Thymus (tissue), 11 donors: Measurements from ENCODE around the gene PTEN. TPM values are rescaled to one million over a fixed set of nuclear protein-coding genes. Genes with fewer than 3 reads are reported as not detected.

ENCODE experiments used
- DNase-seq, 9 donors: peaks; one replicate each; pipeline ENCODE4 v3.0.0-alpha.2; 2013; ENCODE audit warnings: low spot score in 9 of 9, low read depth in 6 of 9, missing footprints in 1 of 9
- H3K27ac ChIP-seq, 2 donors: one replicate each; pipeline ENCODE4 v1.5.1; 2013; ENCODE audit warnings: control low read depth in 1 of 2, low read depth in 1 of 2, low read length in 1 of 2, mild to moderate bottlenecking in 1 of 2, moderate library complexity in 1 of 2
- H3K27me3 ChIP-seq, 2 donors: one replicate each; pipeline ENCODE4 v1.5.1; 2013; ENCODE audit warnings: low read length in 1 of 2; ENCODE audit not compliant: control insufficient read depth in 2 of 2, insufficient read depth in 1 of 2
- H3K36me3 ChIP-seq, 2 donors: one replicate each; pipeline ENCODE4 v1.5.1; 2013; ENCODE audit warnings: low read length in 1 of 2, mild to moderate bottlenecking in 1 of 2, moderate library complexity in 1 of 2; ENCODE audit not compliant: control insufficient read depth in 2 of 2, insufficient read depth in 2 of 2
- H3K4me1 ChIP-seq, 2 donors: one replicate each; pipeline ENCODE4 v1.5.1; 2013; ENCODE audit warnings: low read length in 2 of 2; ENCODE audit not compliant: control insufficient read depth in 2 of 2, insufficient read depth in 2 of 2
- H3K4me3 ChIP-seq, 2 donors: one replicate each; pipeline ENCODE4 v1.5.1; 2013; ENCODE audit warnings: low read length in 2 of 2, control low read depth in 1 of 2, mild to moderate bottlenecking in 1 of 2
- H3K9me3 ChIP-seq, 2 donors: one replicate each; pipeline ENCODE4 v1.5.1; 2013; ENCODE audit warnings: low read length in 1 of 2, mild to moderate bottlenecking in 1 of 2; ENCODE audit not compliant: control insufficient read depth in 2 of 2, insufficient read depth in 1 of 2
- WGBS: extraction: QIAGEN DNeasy Blood & Tissue Kit; methylation state at CpG from one replicate; pipeline ENCODE4 v1.1.7; 2013; 5-methylcytosine and 5-hydroxymethylcytosine counted together
- polyA plus RNA-seq: library from polyadenylated mRNA; stranded (reverse); fragments of 200-250 nt; gene quantifications from one replicate; pipeline ENCODE4 v1.2.3, GENCODE V29; 2013
- total RNA-seq: library from RNA; stranded (reverse); fragments of 120-200 nt; gene quantifications from one replicate; pipeline ENCODE4 v1.2.4, GENCODE V29; 2013
- donor health status: healthy.

The PTEN gene
- total and polyA plus RNA-seq, 2 donors, result 70.9 to 171 TPM

- H3K27me3 ChIP-seq, result no peaks in the 10 kb centered on the region
- H3K27ac ChIP-seq, result no peak overlapping the region
- WGBS, result 98% methylated on average over 4 of the region's 4 CpGs
- DNase-seq, result no peak
- H3K4me3 ChIP-seq, result no peak overlapping the region
- no peaks in the 10 kb centered on the region for H3K4me1 ChIP-seq
- H3K9me3 ChIP-seq, result no peaks in the 10 kb centered on the region
- H3K36me3 ChIP-seq, result peaks cover 17 to 48% of the 10 kb centered on the region in 2 donors
Observed at GRCh38 chr10:87960230-87960629, 96.8 kb downstream of the PTEN start.

- 49% methylated on average over 2 of the region's 2 CpGs for WGBS
- Histone ChIP-seq H3K36me3 (peaks cover 13 to 51% of the 10 kb centered on the region in 2 donors), H3K9me3 (no peaks in the 10 kb centered on the region), H3K4me3 (no peak overlapping the region), H3K27ac (no peak overlapping the region), H3K4me1 (no peaks in the 10 kb centered on the region), H3K27me3 (no peaks in the 10 kb centered on the region)
- no peak for DNase-seq
Observed at GRCh38 chr10:87961314-87961713, 97.9 kb downstream of the PTEN start.

- no peak for DNase-seq
- H3K27ac ChIP-seq, result no peak overlapping the region
- H3K4me3 ChIP-seq, result no peak overlapping the region
- no peaks in the 10 kb centered on the region for H3K4me1 ChIP-seq
- peaks cover 4 to 39% of the 10 kb centered on the region in 2 donors for H3K36me3 ChIP-seq
- no peaks in the 10 kb centered on the region for H3K9me3 ChIP-seq
- WGBS, result 93% methylated on average over 2 of the region's 2 CpGs
- no peaks in the 10 kb centered on the region for H3K27me3 ChIP-seq
Observed at GRCh38 chr10:87966459-87966858, 103.0 kb downstream of the PTEN start.

- H3K27ac ChIP-seq, result no peak overlapping the region
- no peaks in the 10 kb centered on the region for H3K27me3 ChIP-seq
- no peak for DNase-seq
- H3K4me1 ChIP-seq, result no peaks in the 10 kb centered on the region
- no peaks in the 10 kb centered on the region for H3K36me3 ChIP-seq
- H3K9me3 ChIP-seq, result no peaks in the 10 kb centered on the region
- H3K4me3 ChIP-seq, result no peak overlapping the region
Observed at GRCh38 chr10:87973635-87974034, 110.2 kb downstream of the PTEN start.

GRCh38 chr10:87974130-87974529 lies 110.7 kb downstream of the PTEN start:
- no peaks in the 10 kb centered on the region for H3K27me3 ChIP-seq
- 98% methylated on average over 3 of the region's 3 CpGs for WGBS
- H3K4me1 ChIP-seq, result no peaks in the 10 kb centered on the region
- no peaks in the 10 kb centered on the region for H3K9me3 ChIP-seq
- no peak for DNase-seq
- H3K36me3 ChIP-seq, result no peaks in the 10 kb centered on the region
- no peak overlapping the region for H3K4me3 ChIP-seq
- H3K27ac ChIP-seq, result no peak overlapping the region

GRCh38 chr10:87974769-87975168 lies 111.3 kb downstream of the PTEN start:
- WGBS, result 100% methylated on average over 1 of the region's 1 CpG
- H3K4me3 ChIP-seq, result no peak overlapping the region
- DNase-seq, result no peak

GRCh38 chr10:87976101-87976743 lies 112.8 kb downstream of the PTEN start:
- H3K4me1 ChIP-seq, result no peaks in the 10 kb centered on the region
- no peak for DNase-seq
- no peaks in the 10 kb centered on the region for H3K27me3 ChIP-seq
- no peak overlapping the region for H3K27ac ChIP-seq
- WGBS, result 80% methylated on average over 4 of the region's 4 CpGs
- no peak overlapping the region for H3K4me3 ChIP-seq
- no peaks in the 10 kb centered on the region for H3K9me3 ChIP-seq
- no peaks in the 10 kb centered on the region for H3K36me3 ChIP-seq

More at GRCh38 chr10:87974769-87975168, 111.3 kb downstream of the PTEN start:
- H3K27ac ChIP-seq, result no peak overlapping the region
- H3K4me1 ChIP-seq, result no peaks in the 10 kb centered on the region
- H3K27me3 ChIP-seq, result no peaks in the 10 kb centered on the region
- H3K36me3 ChIP-seq, result no peaks in the 10 kb centered on the region
- no peaks in the 10 kb centered on the region for H3K9me3 ChIP-seq

GRCh38 chr10:87978166-87978565 lies 114.7 kb downstream of the PTEN start:
- 98% methylated on average over 2 of the region's 2 CpGs for WGBS
- DNase-seq, result no peak
- Histone ChIP-seq H3K27ac (no peak overlapping the region), H3K36me3 (no peaks in the 10 kb centered on the region), H3K4me1 (no peaks in the 10 kb centered on the region), H3K4me3 (no peak overlapping the region), H3K9me3 (no peaks in the 10 kb centered on the region), H3K27me3 (no peaks in the 10 kb centered on the region)

GRCh38 chr10:87979847-87980246 lies 116.4 kb downstream of the PTEN start:
- DNase-seq, result no peak
- Histone ChIP-seq H3K36me3 (no peaks in the 10 kb centered on the region), H3K27ac (no peak overlapping the region), H3K4me3 (no peak overlapping the region), H3K27me3 (no peaks in the 10 kb centered on the region), H3K9me3 (no peaks in the 10 kb centered on the region), H3K4me1 (no peaks in the 10 kb centered on the region)
- 99% methylated on average over 2 of the region's 2 CpGs for WGBS
